Astrocyte (in vitro differentiated cells and primary cell): ENCODE measurements around the gene ADCY5.

Experiments used
- EZH2 ChIP-seq: IDR thresholded peaks from 2 replicates; pipeline ENCODE4 v1.6.1; 2012; ENCODE audit warnings: mild to moderate bottlenecking, low read length, inconsistent platforms; ENCODE audit not compliant: insufficient read depth
- TF ChIP-seq, protein P1 (sequence below): IDR thresholded peaks from 2 replicates; pipeline ENCODE4 v1.5.1; 2011; ENCODE audit warnings: low read depth, mild to moderate bottlenecking, inconsistent platforms, low read length, moderate library complexity; ENCODE audit not compliant: insufficient read depth

GRCh38 chr3:123414973-123415775, 33.7 kb downstream of the ADCY5 start:
- TF ChIP-seq, protein P1, sequence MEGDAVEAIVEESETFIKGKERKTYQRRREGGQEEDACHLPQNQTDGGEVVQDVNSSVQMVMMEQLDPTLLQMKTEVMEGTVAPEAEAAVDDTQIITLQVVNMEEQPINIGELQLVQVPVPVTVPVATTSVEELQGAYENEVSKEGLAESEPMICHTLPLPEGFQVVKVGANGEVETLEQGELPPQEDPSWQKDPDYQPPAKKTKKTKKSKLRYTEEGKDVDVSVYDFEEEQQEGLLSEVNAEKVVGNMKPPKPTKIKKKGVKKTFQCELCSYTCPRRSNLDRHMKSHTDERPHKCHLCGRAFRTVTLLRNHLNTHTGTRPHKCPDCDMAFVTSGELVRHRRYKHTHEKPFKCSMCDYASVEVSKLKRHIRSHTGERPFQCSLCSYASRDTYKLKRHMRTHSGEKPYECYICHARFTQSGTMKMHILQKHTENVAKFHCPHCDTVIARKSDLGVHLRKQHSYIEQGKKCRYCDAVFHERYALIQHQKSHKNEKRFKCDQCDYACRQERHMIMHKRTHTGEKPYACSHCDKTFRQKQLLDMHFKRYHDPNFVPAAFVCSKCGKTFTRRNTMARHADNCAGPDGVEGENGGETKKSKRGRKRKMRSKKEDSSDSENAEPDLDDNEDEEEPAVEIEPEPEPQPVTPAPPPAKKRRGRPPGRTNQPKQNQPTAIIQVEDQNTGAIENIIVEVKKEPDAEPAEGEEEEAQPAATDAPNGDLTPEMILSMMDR = no peak
- TF ChIP-seq EZH2 = no peak
